Mesendoderm (in vitro differentiated cells): Measurements from ENCODE around the gene SLC7A5.

Experiments used
- DNase-seq: peaks from one replicate; pipeline ENCODE4 v3.0.0; 2013
- H2AK5ac ChIP-seq: 2 replicates; pipeline ENCODE4 v1.6.1; 2013; ENCODE audit warnings: low read length, inconsistent platforms
- H2BK120ac ChIP-seq: 2 replicates; pipeline ENCODE4 v1.6.1; 2013; ENCODE audit warnings: low read depth, mild to moderate bottlenecking, low read length, moderate library complexity, mixed read lengths
- H2BK15ac ChIP-seq: replicated peaks from 2 replicates; pipeline ENCODE4 v1.6.1; 2013; ENCODE audit warnings: low read depth, mild to moderate bottlenecking, moderate library complexity
- H2BK5ac ChIP-seq: 2 replicates; pipeline ENCODE4 v1.6.1; 2013; ENCODE audit warnings: low read length, inconsistent platforms
- H3K18ac ChIP-seq: 2 replicates; pipeline ENCODE4 v1.6.1; 2013; ENCODE audit warnings: mild to moderate bottlenecking, low read length, mixed read lengths
- H3K23ac ChIP-seq: one replicate; pipeline ENCODE4 v1.6.1; 2013; ENCODE audit warnings: low read length
- H3K27ac ChIP-seq: 2 replicates; pipeline ENCODE4 v1.5.1; 2013; ENCODE audit warnings: low read depth, mild to moderate bottlenecking, inconsistent platforms, low read length, moderate library complexity
- H3K27me3 ChIP-seq: 2 replicates; pipeline ENCODE4 v1.6.1; 2013; ENCODE audit warnings: low read length, control low read depth, mild to moderate bottlenecking, inconsistent platforms; ENCODE audit not compliant: insufficient read depth, poor library complexity
- H3K36me3 ChIP-seq: 2 replicates; pipeline ENCODE4 v1.6.1; 2013; ENCODE audit warnings: low read length, inconsistent platforms; ENCODE audit not compliant: control insufficient read depth, insufficient read depth
- H3K4ac ChIP-seq: one replicate; pipeline ENCODE4 v1.6.1; 2013; ENCODE audit warnings: low read depth, mild to moderate bottlenecking, low read length, moderate library complexity
- H3K4me1 ChIP-seq: 2 replicates; pipeline ENCODE4 v1.6.1; 2013; ENCODE audit warnings: low read depth, low read length, inconsistent platforms; ENCODE audit not compliant: control insufficient read depth
- H3K4me2 ChIP-seq: 2 replicates; pipeline ENCODE4 v1.6.1; 2013; ENCODE audit warnings: low read length
- H3K4me3 ChIP-seq: 2 replicates; pipeline ENCODE4 v1.5.1; 2013; ENCODE audit warnings: mild to moderate bottlenecking, low read length
- H3K56ac ChIP-seq: one replicate; pipeline ENCODE4 v1.6.1; 2013; ENCODE audit warnings: low read length
- H3K79me1 ChIP-seq: 2 replicates; pipeline ENCODE4 v1.6.1; 2013; ENCODE audit warnings: low read length, inconsistent platforms
- H3K79me2 ChIP-seq: 2 replicates; pipeline ENCODE4 v1.6.1; 2013; ENCODE audit warnings: mild to moderate bottlenecking, low read length; ENCODE audit not compliant: control insufficient read depth, insufficient read depth
- H3K9ac ChIP-seq: 2 replicates; pipeline ENCODE4 v1.6.1; 2013; ENCODE audit warnings: low read length, inconsistent platforms
- H4K5ac ChIP-seq: one replicate; pipeline ENCODE4 v1.6.1; 2013; ENCODE audit warnings: low read length
- H4K8ac ChIP-seq: one replicate; pipeline ENCODE4 v1.6.1; 2013; ENCODE audit warnings: low read depth, mild to moderate bottlenecking, control low read depth, low read length, moderate library complexity
- WGBS: extraction: QIAGEN DNeasy Blood & Tissue Kit; methylation state at CpG from one replicate; pipeline ENCODE4 v1.1.7; 2013; ENCODE audit warnings: low lambda C conversion rate, missing lambda C conversion rate; ENCODE audit not compliant: insufficient coverage; ENCODE audit errors: extremely low coverage; 5-methylcytosine and 5-hydroxymethylcytosine counted together

Gene SLC7A5

DNA sequence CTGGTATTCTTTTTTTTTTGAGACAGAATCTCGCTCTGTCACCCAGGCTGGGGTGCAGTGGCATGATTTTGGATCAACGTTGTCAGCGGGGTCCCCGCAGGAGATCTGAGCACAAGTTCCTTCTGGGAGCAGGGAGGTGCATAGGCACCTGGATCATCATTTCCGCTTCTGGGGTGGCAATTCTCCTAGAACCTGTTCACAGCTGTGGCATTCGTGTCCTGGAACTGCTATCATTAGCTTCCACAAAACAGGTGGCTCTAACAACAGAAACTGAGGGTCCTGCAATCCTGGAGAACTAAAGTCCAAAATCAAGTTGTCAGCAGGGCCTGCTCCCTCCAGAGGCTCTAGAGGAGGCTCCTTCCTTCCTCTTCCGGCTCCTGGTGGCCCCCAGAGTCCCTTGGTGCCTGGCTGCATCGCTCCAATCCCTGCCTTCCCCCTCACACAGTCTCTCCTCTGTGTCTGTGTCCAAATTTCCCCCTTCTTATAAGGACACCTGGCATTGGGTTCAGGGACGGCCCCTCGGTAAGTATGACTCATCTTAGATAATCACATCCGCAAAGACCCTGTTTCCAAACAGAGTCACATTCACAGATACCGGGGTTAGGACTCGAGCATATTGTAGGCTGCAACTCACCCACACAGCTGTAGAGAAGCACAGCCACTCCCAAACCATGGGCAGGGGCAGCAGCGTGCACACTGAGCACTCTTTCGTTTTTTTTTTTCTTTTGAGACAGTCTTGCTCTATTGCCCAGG is 60.0 kb downstream of the SLC7A5 start:
- H2AK5ac ChIP-seq: no peak overlapping the region
- no peak overlapping the region for H2BK15ac ChIP-seq
- no peak overlapping the region for H3K56ac ChIP-seq
- no peak overlapping the region for H2BK5ac ChIP-seq
- H3K27ac ChIP-seq: no peak overlapping the region
- H3K4ac ChIP-seq: no peak overlapping the region
- H3K4me3 ChIP-seq: no peak overlapping the region
- H3K18ac ChIP-seq: no peak overlapping the region
- no peak for DNase-seq
- H2BK120ac ChIP-seq: no peak overlapping the region
- H3K36me3 ChIP-seq: no peaks in the 10 kb centered on the region
- no peaks in the 10 kb centered on the region for H3K79me1 ChIP-seq
- H3K4me2 ChIP-seq: no peak overlapping the region
- no CpG with 5 or more reads among the region's 15 CpGs for WGBS
- no peak overlapping the region for H4K8ac ChIP-seq
- H3K9ac ChIP-seq: no peak overlapping the region
- no peaks in the 10 kb centered on the region for H3K79me2 ChIP-seq
- H4K5ac ChIP-seq: no peak overlapping the region
- no peaks in the 10 kb centered on the region for H3K27me3 ChIP-seq
- H3K4me1 ChIP-seq: no peaks in the 10 kb centered on the region
- no peak overlapping the region for H3K23ac ChIP-seq

DNA sequence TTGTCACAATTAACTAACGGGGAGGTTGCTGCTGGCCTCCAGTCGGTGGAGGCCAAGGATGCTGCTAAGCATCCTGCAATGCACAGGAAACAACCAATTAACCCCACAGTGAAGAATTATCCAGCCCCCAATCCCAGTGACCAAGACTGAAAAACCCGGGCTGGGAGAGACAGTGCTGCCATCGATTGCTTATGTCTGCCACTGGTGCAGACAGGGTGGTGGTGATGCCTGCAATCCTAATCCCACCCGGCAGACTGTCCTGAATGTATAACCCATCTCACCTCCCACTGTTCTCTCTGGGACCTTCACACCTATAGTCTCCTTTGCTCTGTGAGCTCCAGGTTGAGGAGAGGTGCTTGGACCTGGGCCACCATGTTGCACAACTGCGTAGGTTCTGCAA is 61.2 kb downstream of the SLC7A5 start:
- Histone ChIP-seq H4K5ac (no peak overlapping the region), H3K4me1 (no peaks in the 10 kb centered on the region), H2BK120ac (no peak overlapping the region), H3K4me2 (no peak overlapping the region), H2BK15ac (no peak overlapping the region), H3K18ac (no peak overlapping the region), H3K56ac (no peak overlapping the region), H3K23ac (no peak overlapping the region), H2AK5ac (no peak overlapping the region), H3K27ac (no peak overlapping the region), H3K36me3 (no peaks in the 10 kb centered on the region), H3K79me1 (no peaks in the 10 kb centered on the region), H3K4me3 (no peak overlapping the region), H3K9ac (no peak overlapping the region), H3K79me2 (no peaks in the 10 kb centered on the region), H2BK5ac (no peak overlapping the region), H4K8ac (no peak overlapping the region), H3K4ac (no peak overlapping the region), H3K27me3 (no peaks in the 10 kb centered on the region)
- no CpG with 5 or more reads among the region's 6 CpGs for WGBS
- peak; percentile 36 for DNase-seq

DNA sequence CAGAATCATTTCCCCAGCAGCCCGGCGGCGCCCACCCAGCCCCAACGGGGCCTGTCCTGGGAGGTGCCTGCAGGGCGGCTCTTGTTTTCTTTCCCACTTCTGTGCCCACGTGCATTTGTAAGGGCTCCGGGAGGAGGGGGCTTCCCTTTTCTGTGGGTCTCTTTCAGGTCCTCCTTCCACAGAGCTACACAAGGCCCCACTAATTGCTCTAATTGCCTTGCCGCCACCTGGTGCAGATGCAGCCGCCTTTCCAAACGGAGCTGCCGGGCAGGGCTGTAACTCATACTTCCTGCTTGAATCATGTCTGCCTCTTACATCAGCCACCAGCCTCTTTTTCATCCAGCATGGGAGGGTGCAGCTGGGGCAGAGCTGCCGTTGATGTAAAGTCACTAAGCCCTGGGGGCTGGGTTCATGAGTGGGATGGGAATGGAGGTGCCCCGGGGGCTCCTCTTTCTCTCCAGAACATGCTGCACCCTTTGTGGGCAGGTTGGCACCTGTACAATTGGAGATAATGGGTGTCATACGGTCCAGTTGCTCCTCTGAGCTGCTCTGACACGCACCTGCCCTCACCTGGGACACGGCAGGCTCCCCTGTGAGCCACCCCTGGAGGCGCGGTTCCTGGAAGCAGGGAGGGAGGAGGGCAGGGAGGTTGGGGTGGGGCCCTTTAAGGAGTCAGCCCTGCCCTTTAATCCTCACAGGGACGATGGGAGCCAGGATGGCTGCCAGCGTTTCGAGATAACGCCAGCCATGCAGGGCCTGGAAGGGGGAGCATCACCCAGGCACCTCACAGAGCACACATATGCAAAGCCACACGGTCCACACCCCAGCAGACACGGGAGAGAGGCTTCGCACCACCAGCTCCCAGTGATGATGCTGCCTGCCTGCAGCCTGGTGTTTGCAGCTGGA is 62.4 kb downstream of the SLC7A5 start:
- no peaks in the 10 kb centered on the region for H3K79me2 ChIP-seq
- H3K4me2 ChIP-seq: no peak overlapping the region
- H3K4me1 ChIP-seq: no peaks in the 10 kb centered on the region
- H3K4me3 ChIP-seq: no peak overlapping the region
- peak overlapping the region; percentile 32 for H3K27ac ChIP-seq
- H2BK5ac ChIP-seq: no peak overlapping the region
- no peaks in the 10 kb centered on the region for H3K36me3 ChIP-seq
- H3K4ac ChIP-seq: no peak overlapping the region
- H4K5ac ChIP-seq: no peak overlapping the region
- no peak overlapping the region for H3K9ac ChIP-seq
- H3K18ac ChIP-seq: peak overlapping the region; percentile 11
- peak; percentile 92 for DNase-seq
- no peaks in the 10 kb centered on the region for H3K27me3 ChIP-seq
- H2BK120ac ChIP-seq: no peak overlapping the region
- H2AK5ac ChIP-seq: no peak overlapping the region
- no peak overlapping the region for H2BK15ac ChIP-seq
- H3K56ac ChIP-seq: peak overlapping the region; percentile 57
- H3K79me1 ChIP-seq: no peaks in the 10 kb centered on the region
- no CpG with 5 or more reads among the region's 25 CpGs for WGBS
- no peak overlapping the region for H3K23ac ChIP-seq
- H4K8ac ChIP-seq: no peak overlapping the region

DNA sequence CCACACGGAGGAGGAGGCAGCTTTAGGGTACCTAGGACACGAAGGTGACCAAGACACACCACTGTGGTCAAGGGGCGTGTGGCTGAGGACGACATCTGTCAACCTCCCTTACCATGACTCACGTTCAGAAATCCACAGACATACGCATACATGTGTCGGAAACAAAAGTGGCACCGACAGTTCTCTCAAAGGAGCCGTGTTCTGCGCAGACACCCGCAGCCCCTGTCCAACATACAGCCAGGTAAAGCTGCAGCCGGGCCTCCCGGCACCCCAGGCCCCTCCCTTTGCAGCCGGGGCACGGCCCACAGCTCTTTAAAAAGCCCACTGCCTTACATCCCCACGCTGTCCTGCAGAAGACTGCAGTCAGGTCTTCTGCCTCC is 63.1 kb downstream of the SLC7A5 start:
- Histone ChIP-seq H3K79me1 (no peaks in the 10 kb centered on the region), H3K27ac (peak overlapping the region; percentile 32), H2BK120ac (no peak overlapping the region), H2AK5ac (no peak overlapping the region), H3K18ac (peak overlapping the region; percentile 11), H3K4me2 (no peak overlapping the region), H3K4ac (no peak overlapping the region), H3K4me3 (no peak overlapping the region), H3K27me3 (no peaks in the 10 kb centered on the region), H3K79me2 (no peaks in the 10 kb centered on the region), H3K56ac (peak overlapping the region; percentile 57), H3K36me3 (no peaks in the 10 kb centered on the region), H3K4me1 (no peaks in the 10 kb centered on the region), H3K23ac (no peak overlapping the region), H4K8ac (no peak overlapping the region), H4K5ac (no peak overlapping the region), H2BK5ac (no peak overlapping the region), H2BK15ac (no peak overlapping the region), H3K9ac (no peak overlapping the region)
- no CpG with 5 or more reads among the region's 16 CpGs for WGBS
- peak; percentile 37 for DNase-seq

DNA sequence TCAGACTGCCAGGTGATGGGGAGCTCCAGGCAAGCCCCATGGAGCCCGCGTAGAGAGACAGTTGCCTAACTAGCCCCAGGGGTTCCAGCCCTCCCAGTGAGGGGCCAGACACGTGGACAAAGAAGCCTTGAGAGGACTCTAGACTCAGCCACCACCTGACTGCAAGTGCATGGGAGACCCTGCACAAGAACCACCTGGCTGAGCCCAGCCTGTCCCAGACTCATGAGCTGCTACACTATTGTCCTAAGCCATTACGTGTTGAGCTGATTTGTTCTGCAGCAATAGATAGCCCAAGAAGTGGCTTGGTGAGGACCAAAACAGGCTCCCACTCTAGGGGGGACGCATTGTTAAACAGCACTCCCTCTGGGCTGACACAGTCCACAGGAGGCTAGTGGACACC is 65.9 kb downstream of the SLC7A5 start:
- H3K27ac ChIP-seq: no peak overlapping the region
- no peak overlapping the region for H3K9ac ChIP-seq
- H3K79me1 ChIP-seq: no peaks in the 10 kb centered on the region
- no peak overlapping the region for H3K4ac ChIP-seq
- H4K5ac ChIP-seq: no peak overlapping the region
- no peak overlapping the region for H3K4me2 ChIP-seq
- H3K4me3 ChIP-seq: no peak overlapping the region
- no peak overlapping the region for H3K23ac ChIP-seq
- H2BK15ac ChIP-seq: no peak overlapping the region
- no peak overlapping the region for H2BK5ac ChIP-seq
- no peak overlapping the region for H2AK5ac ChIP-seq
- WGBS: no CpG with 5 or more reads among the region's 5 CpGs
- H2BK120ac ChIP-seq: no peak overlapping the region
- DNase-seq: no peak
- H3K4me1 ChIP-seq: no peaks in the 10 kb centered on the region
- no peak overlapping the region for H3K56ac ChIP-seq
- no peaks in the 10 kb centered on the region for H3K27me3 ChIP-seq
- H4K8ac ChIP-seq: no peak overlapping the region
- no peaks in the 10 kb centered on the region for H3K36me3 ChIP-seq
- no peak overlapping the region for H3K18ac ChIP-seq
- H3K79me2 ChIP-seq: no peaks in the 10 kb centered on the region
